SK-N-SH treated with all-trans-retinoic acid at 6 μM for 48 hours (cell line): Measurements from ENCODE around the gene CDC14A.

Source experiments
- ATAC-seq: fragments of 200-7000 bp; cut with Tn5 transposase; 3 replicates; pipeline ENCODE4 v1.9.1; 2020; ENCODE audit warnings: mild to moderate bottlenecking, moderate library complexity
- ARNTL ChIP-seq: fragments of 450-650 bp; formaldehyde crosslinking; IDR thresholded peaks from 2 replicates; pipeline ENCODE4 v1.5.0; 2020; ENCODE audit warnings: low read depth, mild to moderate bottlenecking, moderate library complexity, borderline replicate concordance
- BACH2 ChIP-seq: fragments of 250-450 bp; sonication (Bioruptor Pico); IDR thresholded peaks from 2 replicates; pipeline ENCODE4 v1.9.0; 2021; ENCODE audit warnings: mild to moderate bottlenecking, borderline replicate concordance
- CREB5 ChIP-seq: fragments of 250-450 bp; sonication (Bioruptor Pico); IDR thresholded peaks from 2 replicates; pipeline ENCODE4 v1.5.1; 2020; ENCODE audit warnings: low read depth, mild to moderate bottlenecking, moderate library complexity
- CSDC2 ChIP-seq: fragments of 250-450 bp; sonication (Bioruptor Pico); IDR thresholded peaks from 2 replicates; pipeline ENCODE4 v1.5.0; 2020; ENCODE audit warnings: mild to moderate bottlenecking, moderate library complexity
- CSRNP3 ChIP-seq: fragments of 250-450 bp; sonication (Bioruptor Pico); IDR thresholded peaks from 2 replicates; pipeline ENCODE4 v1.5.1; 2021; ENCODE audit warnings: mild to moderate bottlenecking, moderate library complexity
- ESRRG ChIP-seq: fragments of 250-450 bp; sonication (Bioruptor Pico); IDR thresholded peaks from 2 replicates; pipeline ENCODE4 v1.6.1; 2021; ENCODE audit warnings: mild to moderate bottlenecking
- GLIS3 ChIP-seq: fragments of 250-450 bp; sonication (Bioruptor Pico); IDR thresholded peaks from 2 replicates; pipeline ENCODE4 v1.5.0; 2020; ENCODE audit warnings: mild to moderate bottlenecking, moderate library complexity
- ISL1 ChIP-seq: fragments of 250-450 bp; sonication (Bioruptor Pico); IDR thresholded peaks from 2 replicates; pipeline ENCODE4 v2.1.2; 2022; ENCODE audit warnings: mild to moderate bottlenecking, moderate library complexity
- PATZ1 ChIP-seq: fragments of 250-450 bp; sonication (Bioruptor Pico); IDR thresholded peaks from 2 replicates; pipeline ENCODE4 v1.8.0; 2020; ENCODE audit warnings: mild to moderate bottlenecking, moderate library complexity, borderline replicate concordance
- RARB ChIP-seq: fragments of 250-450 bp; sonication (Bioruptor Pico); IDR thresholded peaks from 2 replicates; pipeline ENCODE4 v1.8.0; 2021; ENCODE audit warnings: mild to moderate bottlenecking, moderate library complexity
- SNAI2 ChIP-seq: fragments of 250-450 bp; sonication (Bioruptor Pico); IDR thresholded peaks from 2 replicates; pipeline ENCODE4 v1.5.0; 2020; ENCODE audit warnings: mild to moderate bottlenecking, moderate library complexity
- TOX ChIP-seq: fragments of 250-450 bp; sonication (Bioruptor Pico); IDR thresholded peaks from 2 replicates; pipeline ENCODE4 v1.8.0; 2021; ENCODE audit warnings: mild to moderate bottlenecking, moderate library complexity, borderline replicate concordance
- TSHZ2 ChIP-seq: fragments of 250-450 bp; sonication (Bioruptor Pico); IDR thresholded peaks from 2 replicates; pipeline ENCODE4 v1.5.0; 2020; ENCODE audit warnings: mild to moderate bottlenecking, moderate library complexity
- ZFP3 ChIP-seq: fragments of 250-450 bp; sonication (Bioruptor Pico); IDR thresholded peaks from 2 replicates; pipeline ENCODE4 v1.5.0; 2020; ENCODE audit warnings: mild to moderate bottlenecking, moderate library complexity
- ZFP30 ChIP-seq: fragments of 450-650 bp; formaldehyde crosslinking; IDR thresholded peaks from 2 replicates; pipeline ENCODE4 v1.5.0; 2022; ENCODE audit warnings: mild to moderate bottlenecking, moderate library complexity
- ZNF565 ChIP-seq: fragments of 450-650 bp; formaldehyde crosslinking; conservative IDR thresholded peaks from 2 replicates; pipeline ENCODE4 v1.5.0; 2020; ENCODE audit warnings: low read depth, mild to moderate bottlenecking, moderate library complexity
- ZNF70 ChIP-seq: fragments of 450-650 bp; formaldehyde crosslinking; IDR thresholded peaks from 2 replicates; pipeline ENCODE4 v1.5.0; 2020; ENCODE audit warnings: mild to moderate bottlenecking, moderate library complexity
- ZNF8 ChIP-seq: fragments of 450-650 bp; formaldehyde crosslinking; IDR thresholded peaks from 2 replicates; pipeline ENCODE4 v1.5.0; 2020; ENCODE audit warnings: mild to moderate bottlenecking, moderate library complexity

CDC14A gene, protein sequence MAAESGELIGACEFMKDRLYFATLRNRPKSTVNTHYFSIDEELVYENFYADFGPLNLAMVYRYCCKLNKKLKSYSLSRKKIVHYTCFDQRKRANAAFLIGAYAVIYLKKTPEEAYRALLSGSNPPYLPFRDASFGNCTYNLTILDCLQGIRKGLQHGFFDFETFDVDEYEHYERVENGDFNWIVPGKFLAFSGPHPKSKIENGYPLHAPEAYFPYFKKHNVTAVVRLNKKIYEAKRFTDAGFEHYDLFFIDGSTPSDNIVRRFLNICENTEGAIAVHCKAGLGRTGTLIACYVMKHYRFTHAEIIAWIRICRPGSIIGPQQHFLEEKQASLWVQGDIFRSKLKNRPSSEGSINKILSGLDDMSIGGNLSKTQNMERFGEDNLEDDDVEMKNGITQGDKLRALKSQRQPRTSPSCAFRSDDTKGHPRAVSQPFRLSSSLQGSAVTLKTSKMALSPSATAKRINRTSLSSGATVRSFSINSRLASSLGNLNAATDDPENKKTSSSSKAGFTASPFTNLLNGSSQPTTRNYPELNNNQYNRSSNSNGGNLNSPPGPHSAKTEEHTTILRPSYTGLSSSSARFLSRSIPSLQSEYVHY

GRCh38 chr1:100352267-100353070 lies at the start of gene CDC14A:
TSS of gene CDC14A (plus strand) at chr1:100352506. CDS start at chr1:100352955, 449 bp downstream.
- no peak for TF ChIP-seq TSHZ2 (CRISPR knock-in tag)
- TF ChIP-seq ZNF8 (CRISPR knock-in tag), result no peak
- 0 out of 2 replicates have a peak, but pooled peaks have one; percentile 45 for TF ChIP-seq GLIS3 (CRISPR knock-in tag)
- ATAC-seq, result peak; percentile 86

GRCh38 chr1:100302739-100303138 lies 49.6 kb upstream of the CDC14A start:
- ATAC-seq, result no peak
- no peak for TF ChIP-seq TOX (CRISPR knock-in tag)
- TF ChIP-seq, all 23 proteins: peak for 0

- no peak for TF ChIP-seq CREB5 (CRISPR knock-in tag)
- no peak for TF ChIP-seq ARNTL
- TF ChIP-seq ZFP30 (CRISPR knock-in tag), result no peak
- no peak for TF ChIP-seq ISL1 (CRISPR knock-in tag)
- no peak for TF ChIP-seq ZNF565
- TF ChIP-seq ESRRG (CRISPR knock-in tag), result no peak
- TF ChIP-seq CSDC2 (CRISPR knock-in tag), result no peak
- TF ChIP-seq GLIS3 (CRISPR knock-in tag), result no peak
- TF ChIP-seq RARB (CRISPR knock-in tag), result no peak
- TF ChIP-seq BACH2 (CRISPR knock-in tag), result no peak
- TF ChIP-seq TOX (CRISPR knock-in tag), result no peak
- no peak for TF ChIP-seq ZNF70 (CRISPR knock-in tag)
- no peak for TF ChIP-seq SNAI2 (CRISPR knock-in tag)
- no peak for TF ChIP-seq ZNF8 (CRISPR knock-in tag)
- TF ChIP-seq CSRNP3 (CRISPR knock-in tag), result no peak
- no peak for TF ChIP-seq PATZ1 (CRISPR knock-in tag)
- TF ChIP-seq ZFP3 (CRISPR knock-in tag), result no peak
- ATAC-seq, result no peak
Measured at GRCh38 chr1:100304227-100304626, 48.1 kb upstream of the CDC14A start.

- ATAC-seq, result no peak
- no peak for TF ChIP-seq ARNTL
- no peak for TF ChIP-seq GLIS3 (CRISPR knock-in tag)
- no peak for TF ChIP-seq ZNF8 (CRISPR knock-in tag)
- TF ChIP-seq ZFP3 (CRISPR knock-in tag), result no peak
Measured at GRCh38 chr1:100304921-100305320, 47.4 kb upstream of the CDC14A start.
